ENCODE data around the gene MTAP.

Gene MTAP

GRCh38 chr9:21806644-21807043 lies 4.2 kb downstream of the MTAP start:
- no peak for FAIRE-seq

- FAIRE-seq: no peak
These were observed 8.0 kb downstream of the MTAP start for GRCh38 chr9:21810388-21810787.

- FAIRE-seq: no peak
These were observed 8.4 kb downstream of the MTAP start for GRCh38 chr9:21810881-21811280.

GRCh38 chr9:21811914-21812313 lies 9.5 kb downstream of the MTAP start:
- FAIRE-seq: no peak

- FAIRE-seq: no peak
These were observed 10.0 kb downstream of the MTAP start for GRCh38 chr9:21812415-21812814.

GRCh38 chr9:21812946-21813568 lies 10.6 kb downstream of the MTAP start:
- FAIRE-seq: peak; percentile 15

- FAIRE-seq: peak; percentile 74
These were observed 11.4 kb downstream of the MTAP start for GRCh38 chr9:21813575-21814473.

GRCh38 chr9:21815643-21816042 lies 13.2 kb downstream of the MTAP start:
- no peak for FAIRE-seq

- FAIRE-seq: no peak
These were observed 14.7 kb downstream of the MTAP start for GRCh38 chr9:21817176-21817575.

- FAIRE-seq: no peak
These were observed 23.2 kb downstream of the MTAP start for GRCh38 chr9:21825637-21826036.

GRCh38 chr9:21828853-21829410 lies 26.5 kb downstream of the MTAP start:
- FAIRE-seq: no peak

- FAIRE-seq: no peak
These were observed 28.2 kb downstream of the MTAP start for GRCh38 chr9:21830589-21830988.

GRCh38 chr9:21831841-21832509 lies 29.5 kb downstream of the MTAP start:
- FAIRE-seq: no peak

GRCh38 chr9:21833090-21833801 lies 30.8 kb downstream of the MTAP start:
- FAIRE-seq: no peak

GRCh38 chr9:21835121-21835520 lies 32.7 kb downstream of the MTAP start:
- no peak for FAIRE-seq

- FAIRE-seq: no peak
These were observed 34.2 kb downstream of the MTAP start for GRCh38 chr9:21836437-21837161.

- FAIRE-seq: no peak
These were observed 35.1 kb downstream of the MTAP start for GRCh38 chr9:21837501-21837900.

GRCh38 chr9:21840647-21841046 lies 38.2 kb downstream of the MTAP start:
- no peak for FAIRE-seq

- no peak for FAIRE-seq
These were observed 38.7 kb downstream of the MTAP start for GRCh38 chr9:21841133-21841532.

GRCh38 chr9:21848615-21849014 lies 46.2 kb downstream of the MTAP start:
- no peak for FAIRE-seq

GRCh38 chr9:21852754-21853153 lies 50.3 kb downstream of the MTAP start:
- no peak for FAIRE-seq

GRCh38 chr9:21853414-21853813 lies 51.0 kb downstream of the MTAP start:
- FAIRE-seq: no peak

Measured in TTC549 (cell line).